Pulmonary artery endothelial cell (primary cell): ENCODE measurements around the gene RBM19. TPM values are rescaled to one million over a fixed set of nuclear protein-coding genes. Genes with fewer than 3 reads are reported as not detected.
"Not testable (repeated sequence)": the region's sequence is repeated elsewhere in the genome, so short reads cannot be mapped to it uniquely, and the experiment has no call there.

Experiments
- DNase-seq: peaks from one replicate; pipeline ENCODE4 v3.0.0-alpha.2; 2011; ENCODE audit warnings: low read depth, low spot score
- total RNA-seq: library from RNA; depleted of rRNA; stranded (reverse); fragments of >200 nt; gene quantifications from 2 replicates; pipeline ENCODE4 v1.2.3, GENCODE V29; 2014

Gene RBM19, protein sequence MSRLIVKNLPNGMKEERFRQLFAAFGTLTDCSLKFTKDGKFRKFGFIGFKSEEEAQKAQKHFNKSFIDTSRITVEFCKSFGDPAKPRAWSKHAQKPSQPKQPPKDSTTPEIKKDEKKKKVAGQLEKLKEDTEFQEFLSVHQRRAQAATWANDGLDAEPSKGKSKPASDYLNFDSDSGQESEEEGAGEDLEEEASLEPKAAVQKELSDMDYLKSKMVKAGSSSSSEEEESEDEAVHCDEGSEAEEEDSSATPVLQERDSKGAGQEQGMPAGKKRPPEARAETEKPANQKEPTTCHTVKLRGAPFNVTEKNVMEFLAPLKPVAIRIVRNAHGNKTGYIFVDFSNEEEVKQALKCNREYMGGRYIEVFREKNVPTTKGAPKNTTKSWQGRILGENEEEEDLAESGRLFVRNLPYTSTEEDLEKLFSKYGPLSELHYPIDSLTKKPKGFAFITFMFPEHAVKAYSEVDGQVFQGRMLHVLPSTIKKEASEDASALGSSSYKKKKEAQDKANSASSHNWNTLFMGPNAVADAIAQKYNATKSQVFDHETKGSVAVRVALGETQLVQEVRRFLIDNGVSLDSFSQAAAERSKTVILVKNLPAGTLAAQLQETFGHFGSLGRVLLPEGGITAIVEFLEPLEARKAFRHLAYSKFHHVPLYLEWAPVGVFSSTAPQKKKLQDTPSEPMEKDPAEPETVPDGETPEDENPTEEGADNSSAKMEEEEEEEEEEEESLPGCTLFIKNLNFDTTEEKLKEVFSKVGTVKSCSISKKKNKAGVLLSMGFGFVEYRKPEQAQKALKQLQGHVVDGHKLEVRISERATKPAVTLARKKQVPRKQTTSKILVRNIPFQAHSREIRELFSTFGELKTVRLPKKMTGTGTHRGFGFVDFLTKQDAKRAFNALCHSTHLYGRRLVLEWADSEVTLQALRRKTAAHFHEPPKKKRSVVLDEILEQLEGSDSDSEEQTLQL
- total RNA-seq: 21.4 and 28.1 TPM in 2 replicates

DNA sequence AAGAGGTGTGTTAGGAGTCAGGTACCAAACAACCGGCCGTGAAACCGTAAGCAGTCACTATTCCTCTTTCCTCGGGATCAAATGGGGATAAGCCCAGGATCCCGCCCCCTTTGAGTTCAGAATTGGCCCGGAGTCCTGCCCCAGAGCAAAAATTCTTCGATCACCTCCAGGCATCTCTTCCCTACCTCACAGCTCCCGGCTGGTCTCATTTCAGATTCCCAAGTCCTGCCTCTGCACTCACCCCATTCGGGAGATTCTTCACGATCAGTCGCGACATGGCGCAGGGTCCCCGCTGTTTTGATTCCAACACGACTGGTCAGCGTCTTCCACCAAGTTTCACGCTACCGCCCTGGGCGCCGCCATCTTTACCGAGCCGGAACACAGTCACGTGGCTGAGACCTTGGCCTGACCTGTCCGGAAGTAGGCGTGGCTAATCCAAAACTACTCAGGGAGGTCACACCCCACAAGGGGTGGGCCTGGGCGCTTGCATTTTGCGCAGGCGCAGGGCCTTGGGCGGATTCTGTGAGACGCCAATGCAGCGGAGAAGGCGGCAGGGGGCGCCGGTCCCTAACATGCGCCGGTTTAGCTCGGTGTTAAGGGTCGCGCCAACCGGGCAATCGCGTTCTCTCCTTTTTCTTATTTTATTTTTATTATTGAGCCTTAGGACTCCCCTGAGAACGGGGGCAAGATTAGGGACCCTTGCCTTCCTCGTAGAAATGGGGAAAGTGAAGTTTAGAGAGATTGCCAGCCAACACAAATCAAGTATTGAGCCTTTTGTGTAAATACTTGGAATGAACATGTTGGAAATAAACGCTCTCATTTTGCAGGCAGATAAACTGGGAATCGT lies at the start of gene RBM19:
TSS of gene RBM19 (minus strand) at position 375 of the 847 bp plus-strand sequence. CDS start at position 277, 98 bp downstream.
- DNase-seq: peak; percentile 88

DNA sequence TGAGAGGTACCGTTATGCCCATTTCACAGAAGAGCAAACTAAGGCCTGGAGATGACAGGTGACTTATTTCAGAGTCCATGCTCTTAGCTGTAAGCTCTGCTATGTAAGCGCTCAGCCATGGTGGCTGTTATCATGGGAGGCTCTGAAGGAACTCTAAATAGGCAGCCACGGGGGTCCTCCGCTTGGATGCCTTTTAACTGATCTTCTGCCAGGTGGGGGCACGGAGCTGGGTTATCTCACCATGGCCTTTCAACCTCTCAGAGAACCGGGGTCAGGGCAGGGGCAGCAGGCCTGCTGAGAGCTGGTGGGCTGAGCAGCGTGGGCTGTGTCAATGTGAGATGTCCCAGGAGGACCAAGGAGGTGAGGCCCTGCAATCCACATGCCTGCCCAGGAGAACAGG lies 49.7 kb upstream of the RBM19 start:
- DNase-seq: no peak

DNA sequence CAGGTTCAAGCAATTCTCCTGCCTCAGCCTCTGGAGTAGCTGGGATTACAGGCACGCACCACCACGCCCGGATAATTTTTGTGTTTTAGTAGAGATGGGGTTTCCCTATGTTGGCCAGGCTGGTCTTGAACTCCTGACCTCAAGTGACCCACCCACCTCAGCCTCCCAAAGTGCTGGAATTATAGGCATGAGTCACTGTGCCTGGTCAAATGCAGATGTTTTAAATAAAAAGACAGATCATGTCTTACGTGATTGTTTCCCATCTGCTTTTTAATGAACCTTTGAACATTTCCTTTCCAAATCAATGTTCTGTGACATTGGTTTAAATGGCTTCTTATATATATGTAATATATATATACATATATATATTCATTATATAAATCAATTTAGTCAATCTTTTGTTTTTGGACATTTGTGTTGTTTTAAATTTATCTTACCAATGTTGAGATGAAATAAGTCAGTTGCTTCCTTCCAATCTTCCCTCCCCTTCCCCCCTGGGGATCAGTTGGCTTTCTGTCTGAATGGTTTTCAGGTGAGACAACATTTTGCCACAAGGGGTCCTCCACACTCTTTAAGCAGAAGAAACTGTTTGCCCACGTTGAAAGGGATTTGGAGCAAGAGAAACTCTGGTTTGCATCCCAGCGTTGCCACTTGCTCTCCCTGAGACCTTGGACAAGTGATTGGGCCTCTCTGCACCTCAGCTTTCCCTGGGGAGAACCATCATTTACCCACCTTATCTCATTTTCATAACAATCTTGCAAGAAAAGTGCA lies 47.6 kb upstream of the RBM19 start:
- no peak for DNase-seq

DNA sequence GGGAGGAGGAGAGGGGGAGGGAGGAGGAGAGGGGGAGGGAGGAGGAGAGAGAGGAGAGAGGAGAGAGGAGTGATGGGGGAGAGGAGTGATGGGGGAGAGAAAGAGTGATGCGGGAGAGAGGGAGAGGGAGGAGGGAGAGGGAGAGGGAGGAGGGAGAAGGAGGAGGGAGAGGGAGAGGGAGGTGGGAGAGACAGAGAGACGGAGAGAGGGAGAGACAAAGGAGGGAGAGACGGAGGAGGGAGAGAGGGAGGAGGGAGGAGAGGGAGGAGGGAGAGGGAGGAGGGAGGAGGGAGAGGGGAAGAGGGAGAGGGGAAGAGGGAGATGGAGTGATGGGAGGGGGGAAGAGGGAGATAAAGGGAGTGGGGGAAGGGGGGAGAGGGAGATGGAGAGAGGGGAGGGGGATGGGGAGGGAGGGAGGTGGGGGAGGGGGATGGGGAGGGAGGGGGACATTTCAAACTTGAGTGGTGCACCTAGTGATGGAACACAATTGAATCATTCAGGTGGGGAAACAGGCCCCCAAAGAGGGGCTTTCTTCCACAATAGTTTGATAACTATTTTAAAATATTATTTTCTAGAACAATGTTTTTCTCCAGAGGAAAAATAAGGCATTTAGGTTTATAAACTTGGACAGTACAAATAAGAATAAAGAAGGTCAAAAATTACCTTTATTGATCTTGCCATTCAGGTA lies 46.8 kb upstream of the RBM19 start:
- DNase-seq: no peak

DNA sequence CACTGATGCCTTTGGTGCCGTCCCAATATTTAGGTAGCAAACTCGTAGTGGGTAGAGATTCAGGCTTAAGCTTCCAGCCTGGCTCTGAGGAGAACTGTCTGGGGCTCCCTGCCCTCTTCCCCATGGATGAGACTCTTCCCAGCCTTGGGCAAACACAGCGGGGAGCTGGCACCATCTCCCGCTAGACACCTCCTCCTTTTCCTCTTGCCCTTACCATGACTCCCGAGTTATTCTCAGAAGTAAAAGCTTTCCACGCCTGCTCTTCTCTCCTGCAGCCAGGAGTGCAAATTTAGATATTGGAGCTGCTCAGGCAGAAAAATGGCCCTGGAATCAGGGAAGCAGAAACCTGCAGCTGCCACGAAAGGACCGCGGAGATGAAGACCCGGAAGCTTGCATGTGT lies 45.6 kb upstream of the RBM19 start:
- DNase-seq: no peak

DNA sequence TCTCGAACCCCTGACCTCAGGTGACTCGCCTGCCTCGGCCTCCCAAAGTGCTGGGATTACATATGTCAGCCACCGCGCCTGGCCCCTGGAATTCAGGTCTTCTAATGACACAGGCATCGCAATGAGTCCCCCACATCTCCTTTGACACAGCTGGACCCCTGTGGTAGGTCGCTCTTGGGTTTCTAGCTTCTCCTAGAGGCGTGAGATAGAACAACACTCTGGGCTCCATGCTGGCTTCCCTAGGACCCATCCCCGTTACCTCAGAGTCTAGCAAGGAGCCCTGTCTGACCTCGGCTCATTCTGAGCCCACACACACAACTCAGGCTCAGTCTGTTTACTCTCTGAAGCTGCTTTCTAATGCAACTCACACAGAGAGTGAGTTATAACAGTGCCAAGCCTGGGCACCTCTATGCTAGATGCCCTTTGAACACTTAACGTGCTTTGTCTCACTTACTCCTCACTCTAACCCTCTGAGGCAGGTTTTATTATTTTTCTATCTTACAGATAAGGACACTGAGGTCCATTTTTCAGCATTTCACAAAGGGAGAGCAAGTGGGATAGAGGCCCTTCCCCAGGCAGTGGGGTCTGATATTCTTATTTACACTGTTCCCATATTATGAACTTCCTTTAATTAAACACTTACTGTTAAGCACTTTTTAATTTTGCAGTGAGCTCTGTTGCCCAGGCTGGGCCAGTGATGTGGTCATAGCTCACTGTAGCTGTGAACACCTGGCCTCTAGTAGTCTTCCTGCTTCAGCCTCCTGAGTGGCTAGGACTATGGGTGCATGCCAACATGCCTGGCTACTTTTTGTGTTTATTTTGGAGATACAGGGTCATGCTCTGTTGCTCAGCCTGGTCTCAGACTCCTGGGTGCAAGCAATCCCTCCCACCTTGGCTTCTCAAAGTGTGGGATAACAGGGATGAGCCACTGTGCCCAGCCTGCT lies 40.6 kb upstream of the RBM19 start:
- no peak for DNase-seq

DNA sequence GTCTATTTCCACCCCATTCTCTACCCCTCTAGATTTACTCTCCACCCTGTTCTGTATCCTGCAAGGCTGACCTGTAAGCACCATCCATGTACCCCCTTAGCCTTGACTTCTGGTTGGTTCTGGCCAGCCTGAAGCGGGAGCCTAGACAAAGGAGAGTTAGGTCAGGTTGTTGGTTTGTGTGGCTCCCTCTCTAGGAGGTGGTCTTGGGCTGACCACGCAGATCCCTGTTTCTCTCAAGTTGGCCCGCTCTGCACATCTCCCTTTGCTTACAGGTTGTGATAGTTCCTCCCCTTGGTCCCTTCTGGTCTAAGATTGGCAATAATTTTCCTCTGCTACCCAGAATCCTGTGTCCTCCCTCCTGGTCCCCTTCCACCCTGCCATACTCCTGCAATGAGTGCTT lies 38.3 kb upstream of the RBM19 start:
- no peak for DNase-seq

DNA sequence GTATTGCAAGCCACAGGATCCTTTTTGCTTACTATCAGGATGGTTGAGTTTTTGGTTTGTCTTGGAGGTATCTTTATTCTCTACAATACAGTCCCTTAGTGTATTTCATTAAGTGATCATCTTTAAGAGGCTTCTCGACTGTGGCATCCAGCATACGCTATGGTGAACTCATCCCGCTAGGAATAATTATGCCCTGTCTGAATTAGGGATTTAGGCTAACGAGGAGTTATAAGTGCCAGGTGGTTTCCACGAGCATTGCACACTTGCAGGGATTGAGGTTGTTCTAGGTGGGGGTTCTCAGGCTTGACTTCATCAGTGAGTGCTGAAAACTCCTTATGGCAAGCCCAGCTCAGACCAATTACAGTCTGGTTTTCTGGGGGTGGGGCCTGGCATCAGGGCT lies 37.2 kb upstream of the RBM19 start:
- DNase-seq: no peak

DNA sequence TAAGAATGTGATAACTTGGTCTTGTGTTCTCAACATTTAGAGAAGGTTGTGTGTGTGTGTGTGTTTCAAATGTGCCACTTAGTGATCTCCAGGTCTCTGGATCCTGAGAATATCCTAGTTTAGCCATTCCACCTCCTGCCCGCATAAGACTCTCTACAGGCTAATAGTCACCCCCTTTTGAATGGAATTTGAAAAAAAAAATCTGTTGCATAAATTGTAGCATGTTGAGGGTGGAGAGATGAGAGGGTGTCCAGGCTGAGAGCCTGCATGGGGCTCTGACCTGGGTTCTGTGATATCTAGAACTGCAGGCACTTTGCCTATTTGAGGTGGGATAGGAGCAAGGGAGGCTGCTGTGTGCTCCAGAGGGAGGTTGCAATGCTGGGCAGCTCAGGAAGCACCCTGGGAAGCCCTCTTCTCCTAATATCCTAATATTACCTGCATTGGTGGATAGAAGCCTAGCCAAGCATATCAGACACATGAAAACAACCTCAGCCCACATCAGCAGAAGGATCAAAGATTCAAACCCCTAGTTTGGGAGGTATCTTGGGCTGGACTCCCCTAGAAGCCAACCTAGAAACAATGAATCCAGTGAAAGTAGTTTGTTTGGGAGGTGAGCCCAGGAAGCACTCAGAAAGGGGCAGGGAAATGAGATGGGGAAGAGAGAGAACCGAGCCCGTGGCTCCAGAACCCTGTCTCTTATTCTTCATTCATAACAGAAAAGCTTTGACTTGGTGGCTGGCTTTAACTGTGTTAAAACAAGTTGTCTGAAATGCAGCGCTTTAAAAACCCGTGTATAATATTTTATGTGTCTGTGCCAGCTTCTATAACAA lies 35.6 kb upstream of the RBM19 start:
- no peak for DNase-seq

DNA sequence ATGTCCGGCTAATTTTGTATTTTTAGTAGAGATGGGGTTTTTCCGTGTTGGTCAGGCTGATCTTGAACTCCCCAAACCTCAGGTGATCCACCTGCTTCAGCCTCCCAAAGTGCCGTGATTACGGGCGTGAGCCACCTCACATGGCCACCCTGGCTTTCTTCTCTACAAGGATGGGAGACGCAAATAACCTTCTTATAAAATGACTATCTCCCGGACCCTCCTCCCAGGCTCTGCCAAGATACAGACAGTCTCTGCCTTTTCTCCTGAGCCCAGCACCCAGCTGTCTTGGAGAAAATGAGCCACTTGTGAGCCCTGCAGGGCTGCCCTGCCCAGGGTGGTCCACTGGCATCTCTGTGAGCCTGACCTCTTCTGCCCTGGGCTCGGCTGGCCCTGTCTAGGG lies 34.7 kb upstream of the RBM19 start:
- DNase-seq: no peak

DNA sequence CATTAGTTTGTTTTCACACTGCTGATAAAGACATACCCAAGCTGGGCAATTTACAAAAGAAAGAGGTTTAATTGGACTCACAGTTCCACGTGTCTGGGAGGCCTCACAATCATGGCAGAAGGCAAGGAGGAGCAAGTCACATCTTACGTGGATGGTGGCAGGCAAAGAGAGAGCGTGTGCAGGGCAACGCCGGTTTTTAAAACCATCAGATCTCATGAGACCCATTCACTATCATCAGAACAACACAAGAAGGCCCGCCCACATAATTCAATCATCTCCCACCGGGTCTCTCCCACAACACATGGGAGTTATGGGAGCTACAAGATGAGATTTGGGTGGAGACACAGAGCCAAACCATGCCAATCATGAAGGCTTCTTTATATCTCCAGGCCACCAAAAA lies 34.1 kb upstream of the RBM19 start:
- not testable (repeated sequence) for DNase-seq

DNA sequence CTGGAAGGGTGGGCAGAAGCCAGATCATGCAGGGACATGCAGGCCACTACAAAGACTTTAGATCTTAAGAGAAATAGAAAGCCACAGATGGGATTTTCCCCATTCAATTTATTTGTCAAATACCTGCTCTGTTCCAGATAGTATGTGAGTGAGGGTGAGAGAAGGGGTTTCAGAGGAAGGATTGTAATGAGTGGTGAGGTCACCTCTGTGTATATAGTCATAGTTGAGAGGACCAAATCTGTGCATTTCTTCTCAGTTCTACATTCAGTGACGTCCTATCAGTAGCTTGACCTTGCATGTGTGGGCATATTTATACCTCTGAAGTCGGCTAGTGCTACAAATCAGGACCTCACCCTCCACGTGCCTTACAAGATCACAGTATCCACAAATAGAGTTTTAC lies 31.2 kb upstream of the RBM19 start:
- no peak for DNase-seq

DNA sequence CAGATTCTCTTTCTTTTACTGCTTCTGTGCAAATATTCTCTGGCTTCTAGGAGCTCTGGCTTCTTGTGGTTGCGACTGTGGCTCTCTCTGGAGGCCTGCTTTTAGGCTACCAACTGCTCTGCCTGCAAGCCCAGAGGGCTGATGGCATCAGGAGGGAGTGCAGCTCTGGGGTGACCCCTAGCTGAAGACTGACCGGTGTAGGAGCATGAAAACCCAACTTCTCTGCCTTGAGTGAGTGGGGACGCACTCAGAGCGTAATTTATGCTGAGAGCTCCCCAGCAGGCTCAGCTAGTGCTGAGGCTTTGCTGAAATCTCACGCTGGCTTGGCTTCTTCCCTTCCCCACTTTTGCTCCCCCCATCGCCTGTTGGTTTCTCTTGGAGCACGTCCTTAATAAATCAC lies 29.9 kb upstream of the RBM19 start:
- no peak for DNase-seq

DNA sequence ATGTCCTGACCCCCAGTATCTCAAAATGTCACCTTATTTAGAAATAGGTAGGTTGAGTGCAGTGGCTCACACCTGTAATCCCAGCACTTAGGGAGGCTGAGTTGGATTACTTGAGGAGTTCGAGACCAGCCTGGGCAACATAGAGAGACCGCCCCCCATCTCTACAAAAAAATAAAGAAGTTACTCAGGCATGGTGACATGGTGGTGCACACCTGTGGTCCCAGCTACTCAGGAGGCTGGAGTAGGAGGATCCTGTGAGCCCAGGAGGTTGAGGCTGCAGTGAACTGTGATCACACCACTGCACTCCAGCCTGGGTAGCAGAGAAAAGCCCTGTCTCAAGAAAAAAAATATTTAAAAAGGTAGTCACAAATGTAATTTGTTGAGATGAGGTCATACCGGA lies 27.9 kb upstream of the RBM19 start:
- no peak for DNase-seq

DNA sequence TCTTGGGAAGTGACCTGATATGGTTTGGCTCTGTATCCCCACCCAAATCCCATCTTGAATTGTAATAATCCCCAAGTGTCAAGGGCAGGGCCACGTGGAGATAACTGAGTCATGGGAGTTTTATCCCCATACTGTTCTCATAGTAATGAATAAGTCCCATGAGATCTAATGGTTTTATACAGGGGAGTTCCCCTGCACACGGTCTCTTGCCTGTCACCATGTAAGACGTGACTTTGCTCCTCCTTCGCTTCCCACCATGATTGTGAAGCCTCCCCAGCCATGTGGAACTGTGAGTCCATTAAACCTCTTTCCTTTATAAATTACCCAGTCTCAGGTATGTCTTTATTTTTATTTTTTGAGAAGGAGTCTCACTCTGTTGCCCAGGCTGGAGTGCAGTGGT lies 26.6 kb upstream of the RBM19 start:
- DNase-seq: not testable (repeated sequence)

DNA sequence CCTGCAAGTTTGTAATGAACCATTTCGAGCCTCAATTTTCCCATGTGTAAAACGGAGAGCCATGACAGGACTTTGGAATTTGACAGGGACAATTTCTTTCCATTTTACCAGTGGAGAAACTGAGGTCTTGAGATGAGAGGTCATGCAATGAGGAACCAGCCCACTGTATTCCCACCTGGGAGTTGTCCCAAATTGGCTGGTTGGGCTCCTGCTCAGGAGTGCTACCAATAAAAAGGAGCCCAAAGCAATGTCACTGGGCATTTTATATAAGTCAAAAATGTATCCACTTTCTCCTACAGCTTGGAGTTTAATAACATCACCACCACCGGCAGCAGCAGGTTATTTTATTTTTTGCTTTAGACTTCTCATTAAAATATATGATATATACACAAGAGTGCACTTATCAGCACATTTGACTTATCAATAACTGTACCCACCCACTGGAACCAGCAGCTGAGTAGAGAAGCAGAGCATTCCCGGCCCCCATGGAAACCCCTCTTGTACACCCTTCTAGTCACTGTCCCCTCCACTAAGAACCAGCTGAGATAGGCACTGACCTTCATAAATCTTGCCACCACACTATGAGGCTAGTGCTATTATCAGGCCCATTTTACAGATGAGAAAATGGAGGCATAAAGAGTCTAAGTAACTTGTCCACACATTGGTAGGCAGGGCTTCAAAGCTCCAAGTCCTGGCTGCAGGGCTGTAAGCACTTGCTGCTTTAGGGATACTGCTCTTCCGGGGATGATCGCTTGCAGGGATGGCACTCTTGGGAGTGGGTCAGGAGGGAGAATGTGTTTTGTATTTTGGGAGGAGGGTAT lies 25.3 kb upstream of the RBM19 start:
- DNase-seq: no peak
